ENCODE data around the gene MED13. TPM values are rescaled to one million over a fixed set of nuclear protein-coding genes. Genes with fewer than 3 reads are reported as not detected.
"Not testable (repeated sequence)": the region's sequence is repeated elsewhere in the genome, so short reads cannot be mapped to it uniquely, and the experiment has no call there.

Gene MED13
- total and polyA plus RNA-seq, 4 donors: 23.7 to 93.9 (median 54.2) TPM

GRCh38 chr17:62075308-62075815 is 10.3 kb upstream of the MED13 start:
- H3K9me3 ChIP-seq (ENCODE audit: control insufficient read depth, insufficient read depth, low read length): no peaks in the 10 kb centered on the region
- H3K27ac ChIP-seq (ENCODE audit: low read depth, low read length): no peak overlapping the region
- WGBS (ENCODE audit: insufficient coverage): no CpG with 5 or more reads among the region's 3 CpGs
- no peaks in the 10 kb centered on the region for H3K27me3 ChIP-seq (ENCODE audit: control insufficient read depth, insufficient read depth, low read length)
- no peaks in the 10 kb centered on the region for H3K4me1 ChIP-seq (ENCODE audit: control insufficient read depth, insufficient read depth, low read length)
- no peak for DNase-seq (ENCODE audit: low read depth in 4 of 6, low spot score in 6 of 6)
- no peak overlapping the region for H3K4me3 ChIP-seq (ENCODE audit: low read depth, low read length)
- no peaks in the 10 kb centered on the region for H3K36me3 ChIP-seq (ENCODE audit: control insufficient read depth, insufficient read depth, low read length)

- no peak overlapping the region for H3K4me3 ChIP-seq (ENCODE audit: low read depth, low read length)
- WGBS (ENCODE audit: insufficient coverage): no CpG with 5 or more reads among the region's 2 CpGs
- DNase-seq (ENCODE audit: low read depth in 4 of 6, low spot score in 6 of 6): no peak
- no peaks in the 10 kb centered on the region for H3K27me3 ChIP-seq (ENCODE audit: control insufficient read depth, insufficient read depth, low read length)
- H3K36me3 ChIP-seq (ENCODE audit: control insufficient read depth, insufficient read depth, low read length): no peaks in the 10 kb centered on the region
- no peaks in the 10 kb centered on the region for H3K9me3 ChIP-seq (ENCODE audit: control insufficient read depth, insufficient read depth, low read length)
- no peaks in the 10 kb centered on the region for H3K4me1 ChIP-seq (ENCODE audit: control insufficient read depth, insufficient read depth, low read length)
- H3K27ac ChIP-seq (ENCODE audit: low read depth, low read length): no peak overlapping the region
Measured at GRCh38 chr17:62073993-62074392, 8.9 kb upstream of the MED13 start.

GRCh38 chr17:62072855-62073254 is 7.8 kb upstream of the MED13 start:
- H3K4me1 ChIP-seq (ENCODE audit: control insufficient read depth, insufficient read depth, low read length); H3K4me3 ChIP-seq (ENCODE audit: low read depth, low read length); DNase-seq (ENCODE audit: low read depth in 4 of 6, low spot score in 6 of 6); H3K27ac ChIP-seq (ENCODE audit: low read depth, low read length); H3K36me3 ChIP-seq (ENCODE audit: control insufficient read depth, insufficient read depth, low read length); H3K27me3 ChIP-seq (ENCODE audit: control insufficient read depth, insufficient read depth, low read length); H3K9me3 ChIP-seq (ENCODE audit: control insufficient read depth, insufficient read depth, low read length): not testable (repeated sequence)
- 100% methylated on average over 1 of the region's 21 CpGs for WGBS (ENCODE audit: insufficient coverage)

GRCh38 chr17:62070900-62071299 is 5.8 kb upstream of the MED13 start:
- Histone ChIP-seq H3K36me3 (ENCODE audit: control insufficient read depth, insufficient read depth, low read length) (no peaks in the 10 kb centered on the region), H3K9me3 (ENCODE audit: control insufficient read depth, insufficient read depth, low read length) (no peaks in the 10 kb centered on the region), H3K27me3 (ENCODE audit: control insufficient read depth, insufficient read depth, low read length) (no peaks in the 10 kb centered on the region), H3K4me3 (ENCODE audit: low read depth, low read length) (no peak overlapping the region), H3K4me1 (ENCODE audit: control insufficient read depth, insufficient read depth, low read length) (no peaks in the 10 kb centered on the region), H3K27ac (ENCODE audit: low read depth, low read length) (no peak overlapping the region)
- no CpG with 5 or more reads among the region's 2 CpGs for WGBS (ENCODE audit: insufficient coverage)
- no peak for DNase-seq (ENCODE audit: low read depth in 4 of 6, low spot score in 6 of 6)

- H3K36me3 ChIP-seq (ENCODE audit: control insufficient read depth, insufficient read depth, low read length): no peaks in the 10 kb centered on the region
- H3K27me3 ChIP-seq (ENCODE audit: control insufficient read depth, insufficient read depth, low read length): no peaks in the 10 kb centered on the region
- no peaks in the 10 kb centered on the region for H3K9me3 ChIP-seq (ENCODE audit: control insufficient read depth, insufficient read depth, low read length)
- 87% methylated on average over 5 of the region's 7 CpGs for WGBS (ENCODE audit: insufficient coverage)
- H3K4me3 ChIP-seq (ENCODE audit: low read depth, low read length): no peak overlapping the region
- no peak overlapping the region for H3K27ac ChIP-seq (ENCODE audit: low read depth, low read length)
- H3K4me1 ChIP-seq (ENCODE audit: control insufficient read depth, insufficient read depth, low read length): no peaks in the 10 kb centered on the region
- DNase-seq (ENCODE audit: low read depth in 4 of 6, low spot score in 6 of 6): no peak
Measured at GRCh38 chr17:62067165-62068145, 2.4 kb upstream of the MED13 start.

GRCh38 chr17:62065611-62066468 is 762 bp upstream of the MED13 start:
- Histone ChIP-seq H3K4me3 (ENCODE audit: low read depth, low read length) (peak overlapping the region; percentile 96), H3K27ac (ENCODE audit: low read depth, low read length) (peak overlapping the region; percentile 99), H3K36me3 (ENCODE audit: control insufficient read depth, insufficient read depth, low read length) (no peaks in the 10 kb centered on the region), H3K4me1 (ENCODE audit: control insufficient read depth, insufficient read depth, low read length) (no peaks in the 10 kb centered on the region), H3K9me3 (ENCODE audit: control insufficient read depth, insufficient read depth, low read length) (no peaks in the 10 kb centered on the region), H3K27me3 (ENCODE audit: control insufficient read depth, insufficient read depth, low read length) (no peaks in the 10 kb centered on the region)
- peak; percentile 87 to 99 (median 96) for DNase-seq (ENCODE audit: low read depth in 4 of 6, low spot score in 6 of 6)
- under 1% methylated on average over 38 of the region's 51 CpGs for WGBS (ENCODE audit: insufficient coverage)

- H3K4me1 ChIP-seq (ENCODE audit: control insufficient read depth, insufficient read depth, low read length): peaks cover 8% of the 10 kb centered on the region
Measured at GRCh38 chr17:62064029-62064790, 868 bp downstream of the MED13 start.

GRCh38 chr17:62062944-62063343 is 2.1 kb downstream of the MED13 start:
- H3K4me3 ChIP-seq (ENCODE audit: low read depth, low read length): peak overlapping the region; percentile 79
- no peaks in the 10 kb centered on the region for H3K9me3 ChIP-seq (ENCODE audit: control insufficient read depth, insufficient read depth, low read length)
- H3K27me3 ChIP-seq (ENCODE audit: control insufficient read depth, insufficient read depth, low read length): no peaks in the 10 kb centered on the region
- peaks cover 9% of the 10 kb centered on the region for H3K36me3 ChIP-seq (ENCODE audit: control insufficient read depth, insufficient read depth, low read length)
- H3K27ac ChIP-seq (ENCODE audit: low read depth, low read length): no peak overlapping the region
- WGBS (ENCODE audit: insufficient coverage): 57% methylated on average over 3 of the region's 3 CpGs
- H3K4me1 ChIP-seq (ENCODE audit: control insufficient read depth, insufficient read depth, low read length): peaks cover 10% of the 10 kb centered on the region
- peak in 1 of 6 donors; percentile 17 for DNase-seq (ENCODE audit: low read depth in 4 of 6, low spot score in 6 of 6)

More at GRCh38 chr17:62064029-62064790, 868 bp downstream of the MED13 start:
- no peaks in the 10 kb centered on the region for H3K9me3 ChIP-seq (ENCODE audit: control insufficient read depth, insufficient read depth, low read length)
- 0% methylated on average over 3 of the region's 5 CpGs for WGBS (ENCODE audit: insufficient coverage)
- DNase-seq (ENCODE audit: low read depth in 4 of 6, low spot score in 6 of 6): peak in 1 of 6 donors; percentile 14
- H3K27me3 ChIP-seq (ENCODE audit: control insufficient read depth, insufficient read depth, low read length): no peaks in the 10 kb centered on the region
- peak overlapping the region; percentile 45 for H3K27ac ChIP-seq (ENCODE audit: low read depth, low read length)
- H3K4me3 ChIP-seq (ENCODE audit: low read depth, low read length): peak overlapping the region; percentile 79
- peaks cover 9% of the 10 kb centered on the region for H3K36me3 ChIP-seq (ENCODE audit: control insufficient read depth, insufficient read depth, low read length)

GRCh38 chr17:62062302-62062701 is 2.8 kb downstream of the MED13 start:
- no peak overlapping the region for H3K4me3 ChIP-seq (ENCODE audit: low read depth, low read length)
- DNase-seq (ENCODE audit: low read depth in 4 of 6, low spot score in 6 of 6): no peak
- peaks cover 9% of the 10 kb centered on the region for H3K36me3 ChIP-seq (ENCODE audit: control insufficient read depth, insufficient read depth, low read length)
- no peaks in the 10 kb centered on the region for H3K27me3 ChIP-seq (ENCODE audit: control insufficient read depth, insufficient read depth, low read length)
- H3K4me1 ChIP-seq (ENCODE audit: control insufficient read depth, insufficient read depth, low read length): peaks cover 10% of the 10 kb centered on the region
- H3K9me3 ChIP-seq (ENCODE audit: control insufficient read depth, insufficient read depth, low read length): no peaks in the 10 kb centered on the region
- WGBS (ENCODE audit: insufficient coverage): no CpG with 5 or more reads among the region's 1 CpG
- no peak overlapping the region for H3K27ac ChIP-seq (ENCODE audit: low read depth, low read length)

Data from spinal cord (tissue), 10 donors.